Measurements from ENCODE around the gene REC114.
"Not testable (repeated sequence)": the region's sequence is repeated elsewhere in the genome, so short reads cannot be mapped to it uniquely, and the experiment has no call there.

Gene REC114

DNA sequence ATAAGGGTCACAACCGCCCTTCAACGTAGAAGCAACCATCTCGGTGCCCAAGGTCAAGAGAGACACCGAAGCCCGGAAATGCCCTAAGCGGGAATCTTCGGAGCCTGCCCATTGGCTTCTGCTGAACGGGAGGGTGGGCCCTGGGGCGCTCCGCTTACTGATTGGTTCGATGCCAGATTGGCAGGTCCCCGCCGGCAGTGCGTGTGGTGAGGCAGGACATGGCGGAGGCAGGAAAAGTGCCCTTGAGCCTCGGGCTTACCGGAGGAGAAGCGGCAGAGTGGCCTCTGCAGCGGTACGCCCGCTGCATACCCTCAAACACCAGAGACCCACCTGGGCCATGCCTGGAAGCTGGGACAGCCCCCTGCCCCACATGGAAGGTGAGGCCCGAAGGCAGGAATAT, at the start of gene REC114:
REC114 (plus strand) TSS at position 197 of the 400 bp plus-strand sequence; CDS start at position 219, 22 bp downstream.
- DNase-seq, result no peak
- in situ Hi-C loops (cut with MboI; ENCODE audit: low pct_unique_long_range_greater_than_20kb, low sequenced_read_pairs), result no loop called here

DNA sequence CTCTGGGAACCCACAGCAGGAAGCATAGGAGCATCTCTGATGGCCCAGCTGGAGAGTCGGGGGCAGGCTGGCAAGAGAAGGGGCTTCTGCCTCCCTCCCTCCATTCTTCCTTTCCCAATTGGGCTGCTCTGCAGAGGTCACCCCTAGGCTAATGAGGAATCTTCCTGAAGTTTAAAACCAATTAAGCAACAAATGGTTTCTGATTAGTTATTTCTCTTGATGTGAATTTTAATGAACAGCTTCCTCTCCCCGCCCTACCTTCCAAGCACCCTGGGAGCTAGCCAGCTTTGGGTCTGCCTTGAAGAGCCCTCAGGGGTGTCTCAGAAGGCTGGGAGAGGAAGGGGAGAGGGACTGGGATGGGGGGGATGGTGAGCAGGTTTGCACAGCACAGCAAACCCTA, 49.6 kb upstream of the REC114 start:
- in situ Hi-C loops (cut with MboI; ENCODE audit: low pct_unique_long_range_greater_than_20kb, low sequenced_read_pairs), result no loop called here
- DNase-seq, result no peak

DNA sequence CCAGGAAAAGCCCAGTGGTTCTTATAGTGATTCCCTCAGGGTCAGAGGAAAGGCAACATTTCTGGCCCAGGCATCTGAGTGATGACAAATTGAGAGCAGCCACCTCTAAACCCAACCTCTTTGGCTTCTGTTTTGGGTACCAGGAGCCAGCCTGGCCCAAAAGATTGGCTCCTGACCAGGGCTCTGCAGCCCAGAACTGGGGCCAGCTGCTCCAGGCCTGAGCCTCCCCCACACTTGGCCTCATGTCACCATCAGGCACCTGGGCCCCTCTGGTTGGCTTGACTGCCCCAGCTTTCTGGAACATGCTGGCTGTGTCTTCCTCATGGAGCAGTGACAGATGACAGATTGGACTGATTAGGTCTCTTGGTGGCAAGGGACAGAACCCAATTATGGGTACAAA, 48.2 kb upstream of the REC114 start:
- no peak for DNase-seq
- in situ Hi-C loops (cut with MboI; ENCODE audit: low pct_unique_long_range_greater_than_20kb, low sequenced_read_pairs), result no loop called here

GRCh38 chr15:73395671-73396070, 47.3 kb upstream of the REC114 start:
- in situ Hi-C loops (cut with MboI; ENCODE audit: low pct_unique_long_range_greater_than_20kb, low sequenced_read_pairs), result no loop called here
- DNase-seq, result no peak

GRCh38 chr15:73397461-73397860, 45.5 kb upstream of the REC114 start:
- in situ Hi-C loops (cut with MboI; ENCODE audit: low pct_unique_long_range_greater_than_20kb, low sequenced_read_pairs), result no loop called here
- no peak for DNase-seq

- no peak for DNase-seq
- in situ Hi-C loops (cut with MboI; ENCODE audit: low pct_unique_long_range_greater_than_20kb, low sequenced_read_pairs), result no loop called here
Measured at GRCh38 chr15:73398861-73399260, 44.1 kb upstream of the REC114 start.

- in situ Hi-C loops (cut with MboI; ENCODE audit: low pct_unique_long_range_greater_than_20kb, low sequenced_read_pairs), result not testable (repeated sequence)
- peak; percentile 31 for DNase-seq
Measured at GRCh38 chr15:73400222-73400621, 42.7 kb upstream of the REC114 start.

GRCh38 chr15:73403171-73403570, 39.8 kb upstream of the REC114 start:
- in situ Hi-C loops (cut with MboI; ENCODE audit: low pct_unique_long_range_greater_than_20kb, low sequenced_read_pairs), result no loop called here
- DNase-seq, result no peak

DNA sequence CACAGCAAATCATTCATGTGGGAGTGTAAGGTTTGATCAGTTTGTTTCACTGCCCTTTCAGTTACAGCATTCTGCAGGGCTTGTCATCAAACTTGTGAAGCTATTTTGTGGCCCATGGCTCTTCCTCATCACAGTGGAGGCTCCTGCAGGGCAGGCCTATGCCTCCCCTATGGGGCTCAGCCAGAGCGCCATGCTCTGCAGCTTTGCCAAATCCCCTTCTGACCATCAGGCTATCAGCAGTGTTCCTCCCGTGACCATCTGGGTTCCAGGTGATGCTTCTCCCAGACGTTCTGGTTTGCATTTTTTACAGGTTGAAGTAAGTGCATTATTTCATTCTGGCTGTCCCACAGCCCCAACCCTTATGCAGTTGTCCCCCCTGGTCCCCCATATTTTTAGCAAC, 28.1 kb upstream of the REC114 start:
- no peak for DNase-seq
- in situ Hi-C loops (cut with MboI; ENCODE audit: low pct_unique_long_range_greater_than_20kb, low sequenced_read_pairs), result no loop called here

DNA sequence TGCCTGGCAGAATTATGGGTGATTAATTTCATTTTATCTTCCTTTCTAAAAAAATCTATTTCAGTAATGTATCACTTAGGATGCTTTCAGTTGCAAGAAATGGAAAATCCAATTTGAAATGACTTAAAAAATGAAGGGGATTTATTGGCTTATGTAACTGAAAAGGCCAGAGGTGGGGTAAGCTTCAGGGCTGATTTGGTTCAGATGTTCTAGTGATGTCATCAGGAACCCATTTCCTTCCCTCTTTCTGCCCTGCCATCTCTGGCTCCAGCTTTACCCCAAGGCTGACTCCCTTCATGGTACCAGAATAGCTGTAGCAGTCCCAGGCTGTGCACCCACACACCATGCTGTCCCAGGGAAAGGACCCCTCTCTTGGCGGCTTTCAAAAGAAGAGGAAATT, 18.5 kb upstream of the REC114 start:
- in situ Hi-C loops (cut with MboI; ENCODE audit: low pct_unique_long_range_greater_than_20kb, low sequenced_read_pairs), result no loop called here
- peak; percentile 14 for DNase-seq

- DNase-seq, result no peak
- in situ Hi-C loops (cut with MboI; ENCODE audit: low pct_unique_long_range_greater_than_20kb, low sequenced_read_pairs), result no loop called here
Measured at GRCh38 chr15:73425510-73425909, 17.5 kb upstream of the REC114 start.

DNA sequence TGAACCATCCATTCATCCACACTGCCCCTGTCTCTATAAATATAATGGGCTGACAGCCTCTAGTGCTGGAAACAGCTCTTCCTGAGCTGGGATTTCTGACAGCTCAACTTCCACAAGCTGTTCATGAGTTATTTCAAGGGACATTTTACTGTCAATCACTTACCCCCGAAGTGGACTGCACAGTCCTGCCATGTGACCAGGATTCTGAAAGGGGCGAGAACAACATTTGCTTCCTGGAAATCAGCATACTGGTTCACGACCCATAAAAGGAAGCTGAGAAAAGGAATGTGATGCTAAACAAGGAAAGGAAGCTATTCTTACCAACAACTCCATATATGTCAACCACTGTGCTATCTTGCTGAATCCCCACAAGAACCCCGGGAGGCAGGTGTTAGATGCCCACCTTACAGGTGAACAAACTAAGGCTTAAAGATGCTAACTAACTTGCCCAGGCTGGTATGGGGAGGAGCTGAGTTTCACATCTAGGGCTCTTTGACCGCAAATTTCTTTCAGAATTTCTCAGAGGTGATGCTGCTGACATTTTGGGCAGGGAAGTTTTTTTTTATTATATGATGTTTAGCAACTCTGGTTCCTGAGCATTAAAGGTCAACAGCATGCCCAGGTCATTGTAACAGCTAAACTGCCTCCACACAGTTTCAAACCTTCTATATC, 16.5 kb upstream of the REC114 start:
- in situ Hi-C loops (cut with MboI; ENCODE audit: low pct_unique_long_range_greater_than_20kb, low sequenced_read_pairs), result no loop called here
- DNase-seq, result no peak

- DNase-seq; in situ Hi-C loops (cut with MboI; ENCODE audit: low pct_unique_long_range_greater_than_20kb, low sequenced_read_pairs): not testable (repeated sequence)
Measured at GRCh38 chr15:73431329-73431728, 11.6 kb upstream of the REC114 start.

DNA sequence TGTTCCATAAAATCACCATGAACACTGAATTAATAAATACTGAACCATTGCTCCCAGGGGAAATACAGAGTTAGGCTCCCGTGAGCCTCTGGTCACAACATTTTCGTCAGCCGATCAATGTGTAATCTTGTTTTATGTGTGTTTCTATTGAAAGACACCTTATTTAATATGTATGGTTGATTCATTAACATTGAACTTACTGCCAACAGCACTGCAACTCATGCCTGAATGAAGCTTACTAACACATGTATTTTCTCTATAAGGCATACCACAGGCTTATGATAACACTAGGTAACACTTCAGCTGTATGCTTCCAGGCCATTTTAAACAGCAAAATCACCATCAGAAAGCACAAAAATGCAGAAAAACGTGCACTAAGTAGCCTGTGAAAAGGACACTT, 9.1 kb upstream of the REC114 start:
- in situ Hi-C loops (cut with MboI; ENCODE audit: low pct_unique_long_range_greater_than_20kb, low sequenced_read_pairs), result no loop called here
- DNase-seq, result no peak

DNA sequence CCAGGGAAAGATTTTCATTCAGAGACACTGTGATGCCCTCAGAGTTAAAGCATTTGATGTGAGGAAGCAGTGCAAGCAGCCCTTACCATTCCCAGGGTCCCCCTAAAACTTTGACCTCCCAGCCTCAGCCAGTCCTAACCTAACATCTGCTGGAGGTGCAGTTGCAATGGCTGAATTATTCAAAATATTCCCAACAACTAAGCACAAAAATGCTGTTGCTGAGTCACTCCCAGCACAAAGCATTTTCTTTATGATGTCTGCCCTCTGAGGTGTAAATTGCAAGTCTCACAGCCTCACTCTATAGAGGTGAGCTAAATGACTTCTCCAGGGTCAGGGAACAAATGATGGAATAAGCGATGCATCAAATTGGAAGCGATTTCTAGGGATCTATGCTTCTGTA, 6.4 kb upstream of the REC114 start:
- no peak for DNase-seq
- in situ Hi-C loops (cut with MboI; ENCODE audit: low pct_unique_long_range_greater_than_20kb, low sequenced_read_pairs), result no loop called here

- DNase-seq, result no peak
- in situ Hi-C loops (cut with MboI; ENCODE audit: low pct_unique_long_range_greater_than_20kb, low sequenced_read_pairs), result no loop called here
Measured at GRCh38 chr15:73437543-73438109, 5.3 kb upstream of the REC114 start.

GRCh38 chr15:73438651-73439050, 4.3 kb upstream of the REC114 start:
- in situ Hi-C loops (cut with MboI; ENCODE audit: low pct_unique_long_range_greater_than_20kb, low sequenced_read_pairs), result no loop called here
- no peak for DNase-seq

- in situ Hi-C loops (cut with MboI; ENCODE audit: low pct_unique_long_range_greater_than_20kb, low sequenced_read_pairs), result no loop called here
- no peak for DNase-seq
Measured at GRCh38 chr15:73440571-73440970, 2.4 kb upstream of the REC114 start.

- no peak for DNase-seq
- in situ Hi-C loops (cut with MboI; ENCODE audit: low pct_unique_long_range_greater_than_20kb, low sequenced_read_pairs), result no loop called here
Measured at GRCh38 chr15:73442421-73442820, 543 bp upstream of the REC114 start.

GRCh38 chr15:73447471-73447870, 4.5 kb downstream of the REC114 start:
- in situ Hi-C loops (cut with MboI; ENCODE audit: low pct_unique_long_range_greater_than_20kb, low sequenced_read_pairs); DNase-seq: not testable (repeated sequence)

DNA sequence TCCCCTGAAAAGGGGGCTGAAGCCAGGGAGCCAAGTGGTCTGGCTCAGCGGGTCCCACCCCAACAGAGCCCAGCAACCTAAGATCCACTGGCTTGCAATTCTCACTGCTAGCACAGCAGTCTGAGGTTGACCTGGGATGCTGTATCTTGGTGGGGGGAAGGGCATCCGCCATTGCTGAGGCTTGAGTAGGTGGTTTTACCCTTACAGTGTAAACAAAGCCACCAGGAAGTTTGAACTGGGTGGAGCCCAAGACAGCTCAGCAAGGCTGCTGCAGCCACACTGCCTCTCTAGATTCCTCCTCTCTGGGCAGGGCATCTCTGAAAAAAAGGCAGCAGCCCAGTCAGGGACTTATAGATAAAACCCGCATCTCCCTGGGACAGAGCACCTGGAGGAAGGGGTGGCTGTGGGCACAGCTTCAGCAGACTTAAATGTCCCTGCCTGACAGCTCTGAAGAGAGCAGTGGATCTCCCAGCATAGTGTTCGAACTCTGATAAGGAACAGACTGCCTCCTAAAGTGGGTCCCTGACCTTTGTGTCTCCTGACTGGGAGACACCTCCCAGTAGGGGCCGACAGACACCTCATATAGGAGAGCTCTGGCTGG, 5.3 kb downstream of the REC114 start:
- DNase-seq; in situ Hi-C loops (cut with MboI; ENCODE audit: low pct_unique_long_range_greater_than_20kb, low sequenced_read_pairs): not testable (repeated sequence)

All from KBM-7 (cell line).